Calu3 (cell line): Measurements from ENCODE around the gene TMEM35B. TPM values are rescaled to one million over a fixed set of nuclear protein-coding genes. Genes with fewer than 3 reads are reported as not detected.
"Not testable (repeated sequence)": the region's sequence is repeated elsewhere in the genome, so short reads cannot be mapped to it uniquely, and the experiment has no call there.

ENCODE experiments used
- BruUV-seq: library from RNA; stranded (reverse); fragments of 400-500 nt; replicated peaks from 2 replicates; lab custom pipeline; 2021; lab: Mats Ljungman, UMichigan
- CTCF ChIA-PET: fragments of 300-600 bp; sonication (Branson Sonifier 250); formaldehyde crosslinking; loops from one replicate; lab custom pipeline; 2022; ENCODE audit warnings: antibody characterized with exemption; lab: Charles Lee
- DNase-seq: peaks from one replicate; pipeline ENCODE4 v3.0.0; 2022
- H3K27ac Mint-ChIP-seq: one replicate; pipeline ENCODE4 v1.8.0; 2022; ENCODE audit warnings: mixed read lengths; ENCODE audit not compliant: unreplicated experiment
- H3K27me3 Mint-ChIP-seq: one replicate; pipeline ENCODE4 v1.8.0; 2022; ENCODE audit warnings: mixed read lengths; ENCODE audit not compliant: unreplicated experiment
- H3K36me3 Mint-ChIP-seq: one replicate; pipeline ENCODE4 v1.8.0; 2022; ENCODE audit warnings: mild to moderate bottlenecking, moderate library complexity, mixed read lengths; ENCODE audit not compliant: insufficient read depth, unreplicated experiment
- H3K4me1 Mint-ChIP-seq: one replicate; pipeline ENCODE4 v1.8.0; 2022; ENCODE audit warnings: mild to moderate bottlenecking, low read depth, mixed read lengths; ENCODE audit not compliant: unreplicated experiment
- H3K4me3 Mint-ChIP-seq: one replicate; pipeline ENCODE4 v1.8.0; 2022; ENCODE audit warnings: mild to moderate bottlenecking, low read depth, moderate library complexity, mixed read lengths; ENCODE audit not compliant: unreplicated experiment
- H3K9me3 Mint-ChIP-seq: one replicate; pipeline ENCODE4 v1.8.0; 2022; ENCODE audit warnings: low read depth, mixed read lengths; ENCODE audit not compliant: unreplicated experiment
- CTCF ChIP-seq: fragments of 200-600 bp; IDR thresholded peaks from one replicate; pipeline ENCODE4 v1.8.0; 2022; ENCODE audit warnings: antibody characterized with exemption; ENCODE audit not compliant: unreplicated experiment
- intact Hi-C: fragments of 100-400 bp; cut with micrococcal nuclease; formaldehyde crosslinking; loops from one replicate; pipeline ENCODE4 v1.10.0; 2022; ENCODE audit not compliant: unreplicated experiment
- total RNA-seq: library from RNA; stranded (reverse); gene quantifications from 2 replicates; pipeline ENCODE4 v1.2.3, GENCODE V29; 2022

The TMEM35B gene
- total RNA-seq, 1 experiment from 2014 or later, result 27.6 TPM

- intact Hi-C loops, result loop anchor here (10.0 kb wide), 1 partner anchor 133 kb away; the partner anchor contains the start of gene SMIM12
These were observed 3.0 kb upstream of the TMEM35B start for GRCh38 chr1:34988147-34988546.

GRCh38 chr1:34987018-34987417 lies 1.9 kb upstream of the TMEM35B start:
- no peak for TF ChIP-seq CTCF
- CTCF ChIA-PET, result no interaction called here
- Mint-ChIP-seq H3K4me1 (peaks cover 8% of the 10 kb centered on the region), H3K4me3 (no peak overlapping the region), H3K9me3 (no peaks in the 10 kb centered on the region), H3K36me3 (peaks cover 31% of the 10 kb centered on the region), H3K27ac (no peak overlapping the region), H3K27me3 (no peaks in the 10 kb centered on the region)
- BruUV-seq, result no TSS peak
- intact Hi-C loops, result loop anchor here (10.0 kb wide), 1 partner anchor 132 kb away; the partner anchor contains the start of gene SMIM12
- no peak for DNase-seq

More at GRCh38 chr1:34988147-34988546, 3.0 kb upstream of the TMEM35B start:
- Mint-ChIP-seq H3K4me3 (no peak overlapping the region), H3K27ac (no peak overlapping the region), H3K4me1 (peaks cover 8% of the 10 kb centered on the region), H3K9me3 (no peaks in the 10 kb centered on the region), H3K36me3 (peaks cover 31% of the 10 kb centered on the region), H3K27me3 (no peaks in the 10 kb centered on the region)
- TF ChIP-seq CTCF, result no peak
- CTCF ChIA-PET, result no interaction called here
- BruUV-seq, result no TSS peak
- DNase-seq, result no peak

- H3K9me3 Mint-ChIP-seq, BruUV-seq, H3K4me1 Mint-ChIP-seq, H3K27me3 Mint-ChIP-seq, DNase-seq: not testable (repeated sequence)
- H3K4me3 Mint-ChIP-seq, result peak overlapping the region; percentile 86
- H3K27ac Mint-ChIP-seq, result peak overlapping the region; percentile 79
- CTCF ChIA-PET, result interaction anchor here (0.8 to 1.2 kb wide), 2 partner anchors 43 to 133 kb away, joined by 3 read pairs; no protein-coding TSS in a partner anchor
- peaks cover 31% of the 10 kb centered on the region for H3K36me3 Mint-ChIP-seq
- intact Hi-C loops, result loop anchor here (10.0 kb wide), 1 partner anchor 131 kb away; the partner anchor contains the start of gene SMIM12
These were observed 410 bp upstream of the TMEM35B start for GRCh38 chr1:34985609-34985904.

- no peak for TF ChIP-seq CTCF
- intact Hi-C loops, result loop anchor here (5.0 to 10.0 kb wide), 2 partner anchors 130 to 197 kb away; partner anchors contain the start of gene SMIM12
- BruUV-seq, result TSS peak; percentile 36
- peaks cover 8% of the 10 kb centered on the region for H3K4me1 Mint-ChIP-seq
- DNase-seq, result no peak
- no peaks in the 10 kb centered on the region for H3K27me3 Mint-ChIP-seq
- H3K4me3 Mint-ChIP-seq, result peak overlapping the region; percentile 86
- H3K27ac Mint-ChIP-seq, result peak overlapping the region; percentile 79
- H3K36me3 Mint-ChIP-seq, result peaks cover 31% of the 10 kb centered on the region
- H3K9me3 Mint-ChIP-seq, result no peaks in the 10 kb centered on the region
- CTCF ChIA-PET, result interaction anchor here (0.6 to 0.8 kb wide), 4 partner anchors 125 to 812 kb away, joined by 3 to 6 read pairs (median 4); partner anchors contain the start of gene SMIM12
These were observed 733 bp downstream of the TMEM35B start for GRCh38 chr1:34984435-34984792.
